IPS DF 6.9 (cell line): ENCODE results near the gene TOR1B.
"Not testable (repeated sequence)": the region's sequence is repeated elsewhere in the genome, so short reads cannot be mapped to it uniquely, and the experiment has no call there.

ENCODE experiments used
- DNase-seq: peaks from one replicate; pipeline ENCODE4 v3.0.0-alpha.2; 2013; ENCODE audit warnings: low read depth, low spot score
- H3K27ac ChIP-seq: one replicate; pipeline ENCODE4 v1.5.1; 2013; ENCODE audit warnings: low read length, control low read depth
- H3K27me3 ChIP-seq: 2 replicates; pipeline ENCODE4 v1.6.1; 2013; ENCODE audit warnings: mild to moderate bottlenecking, low read length; ENCODE audit not compliant: control insufficient read depth, insufficient read depth
- H3K36me3 ChIP-seq: 2 replicates; pipeline ENCODE4 v1.6.1; 2013; ENCODE audit warnings: low read length; ENCODE audit not compliant: control insufficient read depth, insufficient read depth
- H3K4me1 ChIP-seq: 2 replicates; pipeline ENCODE4 v1.6.1; 2013; ENCODE audit warnings: low read length; ENCODE audit not compliant: control insufficient read depth, insufficient read depth
- H3K4me3 ChIP-seq: 2 replicates; pipeline ENCODE4 v1.5.1; 2013; ENCODE audit warnings: mild to moderate bottlenecking, low read length
- H3K9me3 ChIP-seq: 2 replicates; pipeline ENCODE4 v1.6.1; 2013; ENCODE audit warnings: low read length, inconsistent platforms; ENCODE audit not compliant: control insufficient read depth, insufficient read depth
- WGBS: extraction: QIAGEN DNeasy Blood & Tissue Kit; methylation state at CpG from one replicate; pipeline ENCODE4 v1.1.7; 2013; ENCODE audit warnings: mixed read lengths, missing lambda C conversion rate; ENCODE audit not compliant: insufficient read length, insufficient coverage; 5-methylcytosine and 5-hydroxymethylcytosine counted together

The TOR1B gene

DNA sequence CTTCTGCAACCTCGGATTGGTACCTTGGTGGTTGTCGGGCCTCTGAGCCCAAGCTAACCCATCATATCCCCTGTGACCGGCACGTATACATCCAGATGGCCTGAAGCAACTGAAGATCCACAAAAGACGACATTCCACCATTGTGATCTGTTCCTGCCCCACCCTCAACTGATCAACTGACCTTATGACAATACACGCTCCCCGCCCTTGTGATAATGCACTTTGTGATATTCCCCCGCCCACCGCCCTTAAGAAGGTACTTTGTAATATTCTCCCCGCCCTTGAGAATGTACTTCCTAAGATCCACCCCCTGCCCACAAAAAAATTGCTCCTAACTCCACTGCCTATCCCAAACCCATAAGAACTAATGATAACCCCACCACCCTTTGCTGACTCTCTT is 16.5 kb upstream of the TOR1B start:
- Histone ChIP-seq H3K9me3 (no peaks in the 10 kb centered on the region), H3K36me3 (no peaks in the 10 kb centered on the region), H3K4me3 (no peak overlapping the region), H3K4me1 (no peaks in the 10 kb centered on the region), H3K27ac (no peak overlapping the region), H3K27me3 (no peaks in the 10 kb centered on the region)
- no peak for DNase-seq
- WGBS = no CpG with 5 or more reads among the region's 10 CpGs

GRCh38 chr9:129794549-129794948 is 8.4 kb upstream of the TOR1B start:
- no peaks in the 10 kb centered on the region for H3K36me3 ChIP-seq
- H3K27me3 ChIP-seq = no peaks in the 10 kb centered on the region
- no CpG with 5 or more reads among the region's 8 CpGs for WGBS

DNA sequence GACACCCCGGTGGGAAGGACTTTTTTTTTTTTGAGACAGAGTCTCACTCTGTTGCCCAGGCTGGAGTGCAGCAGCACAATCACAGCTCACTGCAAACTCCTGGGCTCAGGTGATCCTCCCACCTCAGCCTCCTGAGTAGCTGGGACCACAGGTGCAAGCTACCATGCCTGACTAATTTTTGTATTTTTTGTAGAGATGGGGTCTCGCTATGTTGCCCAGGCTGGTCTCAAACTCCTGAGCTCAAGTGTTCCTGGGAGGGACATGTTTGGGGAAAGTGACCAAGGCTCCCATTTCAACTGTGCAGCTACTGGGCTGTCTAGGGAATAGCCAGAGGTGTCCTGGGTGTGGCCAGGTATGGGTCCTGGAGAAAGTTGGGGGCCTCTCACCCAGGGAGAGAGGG is 7.0 kb upstream of the TOR1B start:
- H3K4me3 ChIP-seq, H3K9me3 ChIP-seq, DNase-seq, H3K36me3 ChIP-seq, H3K27me3 ChIP-seq, H3K4me1 ChIP-seq, H3K27ac ChIP-seq: not testable (repeated sequence)
- no CpG with 5 or more reads among the region's 2 CpGs for WGBS

More at GRCh38 chr9:129794549-129794948, 8.4 kb upstream of the TOR1B start:
- no peak overlapping the region for H3K27ac ChIP-seq
- DNase-seq = no peak
- H3K4me3 ChIP-seq = no peak overlapping the region
- no peaks in the 10 kb centered on the region for H3K4me1 ChIP-seq
- no peaks in the 10 kb centered on the region for H3K9me3 ChIP-seq

DNA sequence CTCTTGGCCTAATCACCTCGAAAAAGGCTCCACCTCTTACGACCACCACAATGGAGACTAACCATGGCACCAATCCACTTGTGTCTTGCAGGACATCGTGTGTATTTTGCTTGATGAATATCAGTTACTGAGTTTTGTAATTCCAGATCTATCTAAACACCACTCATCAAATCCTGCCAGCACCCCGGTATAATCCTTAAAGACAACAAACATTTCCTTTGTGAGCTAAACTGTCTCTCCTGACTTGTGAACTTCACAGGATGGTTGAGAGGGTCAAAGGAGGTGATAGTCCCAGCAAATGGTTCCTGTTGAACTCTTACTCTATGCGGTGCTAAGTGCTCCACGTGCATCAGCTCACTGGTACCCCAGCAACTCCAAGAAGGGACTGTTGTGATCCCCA is 4.0 kb upstream of the TOR1B start:
- WGBS = no CpG with 5 or more reads among the region's 6 CpGs
- no peaks in the 10 kb centered on the region for H3K27me3 ChIP-seq
- no peak overlapping the region for H3K27ac ChIP-seq
- H3K36me3 ChIP-seq = no peaks in the 10 kb centered on the region
- no peak for DNase-seq
- peaks cover 3% of the 10 kb centered on the region; the same call in 1 of the 2 replicates for H3K4me1 ChIP-seq
- H3K4me3 ChIP-seq = no peak overlapping the region
- no peaks in the 10 kb centered on the region for H3K9me3 ChIP-seq

- no peaks in the 10 kb centered on the region for H3K9me3 ChIP-seq
- peaks cover 3% of the 10 kb centered on the region for H3K4me1 ChIP-seq
- H3K27me3 ChIP-seq = no peaks in the 10 kb centered on the region
- no peak overlapping the region for H3K27ac ChIP-seq
- H3K4me3 ChIP-seq = no peak overlapping the region
- H3K36me3 ChIP-seq = no peaks in the 10 kb centered on the region
- no peak for DNase-seq
- no CpG with 5 or more reads among the region's 17 CpGs for WGBS
Measured at GRCh38 chr9:129801504-129801903, 1.5 kb upstream of the TOR1B start.

GRCh38 chr9:129803676-129804060 is 684 bp downstream of the TOR1B start:
- Histone ChIP-seq H3K27ac (no peak overlapping the region), H3K4me1 (peaks cover 3% of the 10 kb centered on the region), H3K9me3 (no peaks in the 10 kb centered on the region), H3K27me3 (no peaks in the 10 kb centered on the region), H3K36me3 (no peaks in the 10 kb centered on the region), H3K4me3 (peak overlapping the region; percentile 95; the same call in 1 of the 2 replicates)
- no CpG with 5 or more reads among the region's 14 CpGs for WGBS
- no peak for DNase-seq

- Histone ChIP-seq H3K9me3 (no peaks in the 10 kb centered on the region), H3K4me1 (peaks cover 3% of the 10 kb centered on the region), H3K27me3 (no peaks in the 10 kb centered on the region), H3K27ac (no peak overlapping the region), H3K36me3 (no peaks in the 10 kb centered on the region), H3K4me3 (no peak overlapping the region)
- WGBS = no CpG with 5 or more reads among the region's 4 CpGs
- no peak for DNase-seq
Measured at GRCh38 chr9:129806061-129806460, 3.1 kb downstream of the TOR1B start.

GRCh38 chr9:129809346-129809745 is 6.4 kb downstream of the TOR1B start:
- no peak for DNase-seq
- Histone ChIP-seq H3K36me3 (peaks cover 3% of the 10 kb centered on the region; the same call in 1 of the 2 replicates), H3K27me3 (no peaks in the 10 kb centered on the region)

GRCh38 chr9:129810116-129810515 is 7.1 kb downstream of the TOR1B start:
- Histone ChIP-seq H3K4me3 (no peak overlapping the region), H3K4me1 (no peaks in the 10 kb centered on the region; the same call in 1 of the 2 replicates), H3K27ac (no peak overlapping the region), H3K36me3 (peaks cover 3% of the 10 kb centered on the region; the same call in 1 of the 2 replicates), H3K9me3 (no peaks in the 10 kb centered on the region), H3K27me3 (no peaks in the 10 kb centered on the region)
- no CpG with 5 or more reads among the region's 11 CpGs for WGBS
- no peak for DNase-seq

More at GRCh38 chr9:129809346-129809745, 6.4 kb downstream of the TOR1B start:
- Histone ChIP-seq H3K4me3 (no peak overlapping the region), H3K9me3 (no peaks in the 10 kb centered on the region), H3K4me1 (no peaks in the 10 kb centered on the region; the same call in 1 of the 2 replicates), H3K27ac (no peak overlapping the region)
- WGBS = no CpG with 5 or more reads among the region's 11 CpGs

DNA sequence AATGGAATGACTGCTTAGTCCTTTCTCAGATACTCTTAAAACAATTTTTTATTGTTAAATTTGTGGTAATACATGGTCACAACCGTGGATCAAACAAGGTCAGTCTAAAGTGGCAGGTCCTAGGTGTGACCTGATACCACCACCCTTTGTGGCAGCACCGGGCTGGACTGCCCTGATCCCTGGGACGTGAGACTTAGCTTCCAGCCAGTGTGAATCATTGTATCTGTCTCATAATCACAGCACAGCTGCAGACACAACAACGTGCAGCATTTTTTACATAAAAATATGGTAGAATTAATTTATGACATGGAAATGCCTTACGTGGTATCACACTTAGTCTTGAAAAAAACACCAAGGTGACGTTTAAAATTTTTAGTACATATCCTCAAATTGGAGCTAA is 7.8 kb downstream of the TOR1B start:
- H3K4me1 ChIP-seq = no peaks in the 10 kb centered on the region
- H3K9me3 ChIP-seq = no peaks in the 10 kb centered on the region
- no peak for DNase-seq
- peaks cover 7% of the 10 kb centered on the region; the same call in 1 of the 2 replicates for H3K36me3 ChIP-seq
- H3K27me3 ChIP-seq = no peaks in the 10 kb centered on the region
- H3K4me3 ChIP-seq = no peak overlapping the region
- no CpG with 5 or more reads among the region's 6 CpGs for WGBS
- no peak overlapping the region for H3K27ac ChIP-seq

DNA sequence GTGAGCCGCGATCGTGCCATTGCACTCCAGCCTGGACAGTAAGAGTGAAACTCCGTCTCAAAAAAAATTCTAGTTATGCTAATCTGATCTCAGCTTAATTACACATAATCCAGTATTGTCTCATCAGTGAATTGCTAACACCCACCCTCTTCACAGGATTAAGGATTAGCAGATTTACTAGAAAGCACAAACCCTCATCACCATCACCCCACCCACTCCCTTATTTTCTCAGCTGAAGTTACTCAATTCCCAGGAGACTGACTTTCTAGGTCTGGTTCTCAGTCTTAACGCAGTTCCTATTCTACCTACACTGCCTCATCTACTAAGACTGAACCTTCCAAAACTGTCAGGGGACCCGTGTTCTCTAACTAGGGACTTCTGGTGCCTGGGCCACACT is 9.0 kb downstream of the TOR1B start:
- Histone ChIP-seq H3K4me1 (no peaks in the 10 kb centered on the region), H3K9me3 (no peaks in the 10 kb centered on the region), H3K4me3 (no peak overlapping the region), H3K36me3 (peaks cover 13% of the 10 kb centered on the region; the same call in 1 of the 2 replicates), H3K27me3 (no peaks in the 10 kb centered on the region), H3K27ac (no peak overlapping the region)
- no peak for DNase-seq
- no CpG with 5 or more reads among the region's 6 CpGs for WGBS
